HG03439 (cell line): ENCODE results near the gene IPPK.
"Not testable (repeated sequence)": the region's sequence is repeated elsewhere in the genome, so short reads cannot be mapped to it uniquely, and the experiment has no call there.

Experiments
- ATAC-seq: cut with Tn5 transposase; IDR thresholded peaks from one replicate; pipeline ENCODE4 v1.9.1; 2021; ENCODE audit warnings: mild to moderate bottlenecking, moderate library complexity; ENCODE audit not compliant: unreplicated experiment

Gene IPPK

GRCh38 chr9:92639791-92640271, 30.1 kb downstream of the IPPK start:
- ATAC-seq, result no peak

DNA sequence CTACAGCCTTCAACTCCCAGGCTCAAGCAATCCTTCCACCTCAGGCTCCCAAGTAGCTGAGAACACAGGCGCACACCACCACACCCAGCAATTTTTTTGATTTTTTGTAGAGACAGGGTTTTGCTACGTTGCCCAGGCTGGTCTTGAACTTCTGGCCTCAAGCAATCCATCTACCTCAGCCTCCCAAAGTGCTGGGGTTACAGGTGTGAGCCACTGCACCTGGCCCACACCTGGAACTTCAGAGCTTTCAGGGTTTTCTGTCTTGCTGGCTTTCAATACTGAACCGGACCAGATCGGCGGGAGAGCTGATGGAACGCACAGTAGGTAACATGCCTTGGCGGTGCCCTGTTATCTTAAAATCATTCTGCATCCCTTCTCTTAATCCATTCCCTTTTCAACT, 30.8 kb downstream of the IPPK start:
- no peak for ATAC-seq

GRCh38 chr9:92638621-92639101, 31.3 kb downstream of the IPPK start:
- no peak for ATAC-seq

DNA sequence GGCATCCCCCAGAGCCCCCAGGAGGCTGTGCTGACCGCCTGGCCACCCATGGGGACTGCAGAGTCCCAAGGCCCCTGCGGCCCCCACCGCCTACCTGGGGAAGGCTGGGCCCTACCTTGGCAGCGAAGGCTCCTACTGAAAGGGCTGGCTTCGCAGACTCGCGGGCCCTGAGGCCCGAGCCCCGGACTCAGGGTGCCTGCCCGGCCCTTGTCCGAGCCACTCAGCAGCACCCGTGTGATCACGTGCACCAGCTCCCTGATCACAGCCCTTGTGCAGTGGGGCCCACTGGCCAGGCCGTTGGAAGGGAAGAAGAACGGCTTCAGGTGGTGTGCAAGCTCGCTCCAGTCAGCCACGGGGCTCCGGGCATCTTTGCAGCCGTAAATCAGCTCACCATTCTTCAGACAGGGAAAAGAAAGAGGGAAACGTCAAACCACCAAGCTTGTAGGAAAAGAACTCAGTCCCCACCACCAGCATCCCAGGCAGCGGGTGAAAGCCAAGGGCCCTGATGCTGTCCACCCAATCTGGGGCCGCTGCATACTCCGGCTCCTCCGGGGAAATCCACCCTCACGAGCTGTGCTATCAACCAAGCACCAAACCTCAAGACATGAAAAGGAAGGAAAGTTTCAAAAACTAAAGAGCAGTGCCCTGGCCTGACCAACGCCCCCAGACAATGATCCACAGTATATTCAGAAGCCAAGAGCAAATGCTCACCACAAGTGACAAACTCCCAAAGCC, 31.9 kb downstream of the IPPK start:
- no peak for ATAC-seq

GRCh38 chr9:92637326-92637725, 32.6 kb downstream of the IPPK start:
- ATAC-seq, result no peak

DNA sequence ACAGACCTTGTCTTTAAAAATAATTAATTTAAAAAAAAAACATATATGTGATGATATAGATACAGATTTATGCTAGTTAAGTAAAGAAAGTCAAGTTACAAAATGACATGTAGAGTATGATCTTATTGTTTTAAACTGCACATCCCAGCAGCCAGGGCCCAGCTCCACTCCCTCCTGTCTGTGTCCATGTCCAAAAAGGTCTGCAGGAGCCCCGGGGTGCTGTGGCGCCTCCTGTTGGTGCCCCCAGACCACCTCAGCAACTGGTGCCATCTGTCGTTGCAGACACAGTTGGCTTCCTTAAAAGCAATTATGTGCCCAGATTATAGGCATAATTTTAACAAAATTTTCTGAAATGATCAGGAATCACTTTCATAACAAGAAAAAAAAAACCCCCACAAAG, 33.3 kb downstream of the IPPK start:
- no peak for ATAC-seq

- ATAC-seq, result no peak
Measured at GRCh38 chr9:92635760-92636159, 34.2 kb downstream of the IPPK start.

- no peak for ATAC-seq
Measured at GRCh38 chr9:92634712-92635605, 35.0 kb downstream of the IPPK start.

- no peak for ATAC-seq
Measured at GRCh38 chr9:92633614-92634278, 36.2 kb downstream of the IPPK start.

- no peak for ATAC-seq
Measured at GRCh38 chr9:92632641-92633040, 37.3 kb downstream of the IPPK start.

DNA sequence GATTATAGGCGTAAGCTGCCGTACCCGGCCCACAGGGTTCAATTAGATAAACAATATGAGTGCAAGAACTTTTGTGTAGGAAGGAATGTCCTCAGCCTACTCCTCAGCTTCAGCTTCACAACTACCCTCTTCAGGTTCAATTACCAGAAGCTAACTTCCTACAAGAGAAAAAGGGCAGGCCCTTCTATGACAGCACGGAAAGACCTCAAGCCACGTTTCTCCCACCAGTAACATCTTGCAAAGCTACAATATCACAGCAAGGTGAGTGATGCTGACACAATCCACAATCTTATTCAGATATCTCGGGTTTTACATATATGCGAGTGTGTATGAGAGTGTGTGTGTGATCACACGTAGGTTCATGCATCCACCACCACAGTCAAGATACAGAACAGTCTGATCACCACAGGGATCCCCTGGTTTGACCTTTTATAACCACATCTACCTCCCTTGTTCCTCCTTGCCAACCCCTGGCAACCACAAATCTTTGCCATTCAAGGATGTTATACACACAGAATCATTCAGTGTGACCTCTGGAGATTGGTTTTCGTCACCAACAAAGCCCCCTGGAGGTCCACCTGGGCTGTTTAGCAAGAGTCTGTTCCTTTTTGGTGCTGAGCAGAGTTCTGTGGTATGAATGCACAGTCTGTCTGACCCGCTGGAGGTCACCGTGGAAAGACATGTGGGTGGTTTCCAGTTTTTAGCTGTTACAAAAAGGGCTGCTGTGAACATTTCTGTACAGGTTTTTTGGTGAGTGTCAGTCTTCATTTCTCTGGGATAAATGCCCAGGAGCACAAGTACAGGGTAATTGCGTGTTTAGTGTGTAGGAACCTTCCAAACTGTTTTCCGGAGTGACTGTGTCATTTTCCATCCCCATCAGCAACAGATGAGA, 38.2 kb downstream of the IPPK start:
- ATAC-seq, result no peak

DNA sequence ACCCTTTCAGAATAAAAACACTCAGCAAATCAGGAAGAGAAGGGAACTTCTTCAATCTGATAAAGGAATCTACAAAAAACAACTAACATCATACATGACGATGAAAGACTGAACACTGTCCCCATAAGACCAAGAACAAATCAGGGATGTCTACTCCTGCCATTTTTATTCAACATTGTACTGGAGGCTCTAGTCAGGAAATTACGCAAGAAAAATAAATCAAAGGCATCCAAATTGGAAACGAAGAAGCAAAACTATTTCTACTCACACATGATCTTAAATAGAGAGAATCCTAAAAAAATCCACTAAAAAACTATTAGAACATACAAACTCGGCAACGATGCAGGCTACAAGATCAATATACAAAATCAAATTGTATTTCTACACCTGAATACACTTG, 42.3 kb downstream of the IPPK start:
- ATAC-seq, result no peak

- ATAC-seq, result no peak
Measured at GRCh38 chr9:92626484-92626883, 43.4 kb downstream of the IPPK start.

- not testable (repeated sequence) for ATAC-seq
Measured at GRCh38 chr9:92623936-92624335, 46.0 kb downstream of the IPPK start.

- no peak for ATAC-seq
Measured at GRCh38 chr9:92620845-92621244, 49.1 kb downstream of the IPPK start.

DNA sequence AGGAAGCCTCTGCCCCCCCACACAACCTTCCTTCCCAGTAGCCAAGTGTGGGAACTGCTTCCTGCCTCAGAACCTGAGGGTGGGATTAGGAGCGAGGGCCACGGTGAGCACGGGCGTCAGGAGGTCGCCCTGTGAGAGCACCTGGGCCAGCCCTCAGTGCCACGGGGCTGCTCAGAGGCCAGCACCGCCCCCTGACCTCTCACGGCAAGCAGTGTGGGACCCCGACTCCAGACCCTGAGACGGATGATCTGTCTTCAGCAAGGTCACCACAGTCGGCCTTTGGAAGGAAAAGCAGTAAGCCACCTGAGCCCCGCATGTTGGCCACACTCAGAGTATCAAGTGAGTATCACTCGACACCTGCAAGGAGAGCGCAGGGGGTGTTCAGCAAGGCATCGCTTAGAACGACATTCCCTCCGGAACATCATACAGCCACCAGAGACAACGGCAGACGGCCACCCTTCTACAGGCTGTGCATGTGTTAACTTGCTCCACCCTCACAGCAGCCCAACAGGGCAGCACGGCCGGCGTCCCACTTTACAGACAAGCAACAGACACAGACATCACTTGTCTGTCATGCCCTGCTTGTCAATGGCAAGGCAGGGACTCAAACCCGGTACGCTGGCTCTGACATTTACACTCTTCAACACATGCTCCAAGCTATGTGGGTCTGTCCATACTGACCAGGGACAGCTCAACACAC, 50.2 kb downstream of the IPPK start:
- ATAC-seq, result no peak

- no peak for ATAC-seq
Measured at GRCh38 chr9:92618633-92619225, 51.2 kb downstream of the IPPK start.

DNA sequence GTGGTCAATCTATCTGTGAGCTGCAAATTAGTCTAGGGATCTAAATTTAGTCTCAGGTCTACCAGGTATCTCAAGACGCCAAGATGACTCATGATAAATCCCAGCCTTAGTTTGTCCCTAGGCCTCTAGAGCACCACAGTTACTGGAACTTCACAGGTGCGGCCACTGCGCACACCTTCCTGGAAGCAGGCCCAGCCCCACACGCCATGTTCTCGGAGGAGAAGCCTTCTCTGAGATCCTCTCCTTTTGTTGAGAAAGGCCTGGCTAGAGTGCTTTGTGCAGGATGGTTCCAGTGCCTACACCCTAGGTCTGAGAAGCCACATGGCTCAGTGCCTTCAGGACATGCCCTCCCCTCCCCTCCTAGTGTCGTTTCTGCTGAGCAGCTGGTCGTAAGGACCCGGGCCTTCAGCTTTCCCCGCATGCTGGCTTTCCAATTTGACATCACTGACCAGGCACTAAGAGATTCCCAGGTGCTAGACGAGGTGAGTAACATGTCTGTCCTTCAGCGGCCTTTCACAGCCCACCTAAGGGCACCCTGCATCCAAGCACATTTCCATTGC, 51.9 kb downstream of the IPPK start:
- no peak for ATAC-seq

DNA sequence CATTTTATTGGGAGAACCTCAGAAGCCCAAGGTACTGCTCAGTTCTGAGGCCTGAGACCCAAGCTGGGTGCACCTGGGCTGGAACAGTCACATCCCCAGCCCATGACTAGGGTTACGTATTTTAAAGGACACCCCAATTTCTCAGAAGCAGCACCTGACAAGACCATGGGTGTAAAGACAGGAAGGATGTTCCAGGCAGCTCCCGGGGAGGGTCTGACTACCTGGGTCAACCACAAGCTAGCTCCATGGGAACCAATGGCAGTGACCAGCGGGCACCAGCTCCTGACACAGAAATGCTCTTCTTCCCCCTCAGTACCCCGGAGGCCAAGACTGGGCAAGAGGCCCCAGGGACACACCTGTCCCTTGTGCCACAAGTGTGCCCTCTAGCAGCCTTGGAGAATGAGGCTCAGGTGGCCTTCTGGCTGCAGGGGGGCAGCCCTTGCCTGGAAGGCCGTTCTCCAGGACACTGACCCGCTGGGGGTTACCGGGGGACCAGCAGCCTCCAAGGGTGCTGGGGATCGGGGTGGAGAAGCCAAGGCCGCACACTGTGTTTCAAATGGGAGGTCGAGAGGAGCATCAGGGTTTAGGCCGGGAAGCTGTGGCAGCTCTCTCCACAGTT, 52.6 kb downstream of the IPPK start:
- no peak for ATAC-seq
